Measurements from ENCODE around the gene ANGPT4.
"Not testable (repeated sequence)": the region's sequence is repeated elsewhere in the genome, so short reads cannot be mapped to it uniquely, and the experiment has no call there.

The ANGPT4 gene

GRCh38 chr20:842547-842940 lies 73.6 kb downstream of the ANGPT4 start:
- DNase-seq: no peak

- DNase-seq: peak in 1 of 2 experiments; percentile 69
Measured at GRCh38 chr20:841568-842546, 74.3 kb downstream of the ANGPT4 start.

GRCh38 chr20:840858-841567 lies 75.1 kb downstream of the ANGPT4 start:
- peak in 1 of 2 experiments; percentile 71 for DNase-seq

GRCh38 chr20:840503-840857 lies 75.7 kb downstream of the ANGPT4 start:
- DNase-seq: no peak

GRCh38 chr20:839626-840025 lies 76.5 kb downstream of the ANGPT4 start:
- DNase-seq: no peak

GRCh38 chr20:839015-839414 lies 77.1 kb downstream of the ANGPT4 start:
- no peak for DNase-seq

GRCh38 chr20:836190-836589 lies 79.9 kb downstream of the ANGPT4 start:
- no peak for DNase-seq

GRCh38 chr20:835608-836045 lies 80.5 kb downstream of the ANGPT4 start:
- DNase-seq: no peak

- no peak for DNase-seq
Measured at GRCh38 chr20:834151-834746, 81.9 kb downstream of the ANGPT4 start.

- DNase-seq: peak; percentile 90 to 99
Measured at GRCh38 chr20:833450-834150, 82.5 kb downstream of the ANGPT4 start, which contains the start of gene FAM110A. TSS of gene FAM110A (plus strand) at chr20:833715. CDS start at chr20:844805, 11,090 bp downstream.

GRCh38 chr20:833121-833449 lies 83.0 kb downstream of the ANGPT4 start:
- no peak for DNase-seq

GRCh38 chr20:831956-832355 lies 84.2 kb downstream of the ANGPT4 start:
- DNase-seq: no peak

- no peak for DNase-seq
Measured at GRCh38 chr20:831251-831650, 84.9 kb downstream of the ANGPT4 start.

GRCh38 chr20:830011-830521 lies 86.1 kb downstream of the ANGPT4 start:
- DNase-seq: no peak

- no peak for DNase-seq
Measured at GRCh38 chr20:829551-829950, 86.6 kb downstream of the ANGPT4 start.

GRCh38 chr20:828987-829386 lies 87.1 kb downstream of the ANGPT4 start:
- no peak for DNase-seq

GRCh38 chr20:827981-828380 lies 88.2 kb downstream of the ANGPT4 start:
- not testable (repeated sequence) for DNase-seq

- no peak for DNase-seq
Measured at GRCh38 chr20:826695-827323, 89.3 kb downstream of the ANGPT4 start.

- no peak for DNase-seq
Measured at GRCh38 chr20:825710-826421, 90.3 kb downstream of the ANGPT4 start.

GRCh38 chr20:824916-825315 lies 91.2 kb downstream of the ANGPT4 start:
- no peak for DNase-seq

GRCh38 chr20:824490-824889 lies 91.6 kb downstream of the ANGPT4 start:
- no peak for DNase-seq

- no peak for DNase-seq
Measured at GRCh38 chr20:823574-823902, 92.6 kb downstream of the ANGPT4 start.
